ENCODE data around the gene CNOT6L.
A peak's percentile ranks its signal among the peaks of the same experiment; 100 is the strongest.

CNOT6L gene

DNA sequence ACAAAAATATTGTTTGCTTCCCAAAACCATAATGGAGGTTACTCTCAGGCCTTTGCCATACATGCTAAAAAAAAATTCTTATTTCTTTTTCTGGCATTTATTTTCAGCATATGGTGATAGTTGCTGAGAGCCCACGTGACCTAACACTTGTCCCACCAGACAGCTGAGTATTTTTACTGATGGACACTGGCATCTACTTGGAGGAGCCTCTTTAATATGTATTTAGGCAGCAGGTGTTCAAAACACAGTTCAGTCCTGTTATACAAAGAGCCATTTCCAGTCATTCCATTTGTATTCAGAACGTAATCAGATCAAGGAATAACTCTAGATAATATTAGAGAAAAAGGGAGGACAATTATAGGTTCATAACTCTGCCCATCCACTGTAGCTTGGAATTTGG lies 118.0 kb downstream of the CNOT6L start:
- no peak overlapping the region for H3K14ac ChIP-seq (ENCODE audit: low read length)
- H3K36me3 ChIP-seq (ENCODE audit: control insufficient read depth in 1 of 2, insufficient read depth in 2 of 2, low read length in 2 of 2), result no peaks in the 10 kb centered on the region
- H3K79me1 ChIP-seq (ENCODE audit: low read length), result peaks cover 10% of the 10 kb centered on the region
- no CpG with 5 or more reads among the region's 2 CpGs for WGBS (ENCODE audit: extremely low coverage, insufficient coverage, insufficient read length)
- DNase-seq, result no peak
- H2BK5ac ChIP-seq (ENCODE audit: low read depth, low read length, poor library complexity), result no peak overlapping the region
- no peak overlapping the region for H3K18ac ChIP-seq (ENCODE audit: low read length)
- H2BK120ac ChIP-seq (ENCODE audit: insufficient read depth, low read length, poor library complexity), result no peak overlapping the region
- H4K91ac ChIP-seq (ENCODE audit: low read depth, low read length), result no peak overlapping the region
- no peak overlapping the region for H3K4me3 ChIP-seq (ENCODE audit: low read depth, low read length)
- no peak overlapping the region for H3K27ac ChIP-seq (ENCODE audit: low read depth, low read length)
- H3K4me2 ChIP-seq (ENCODE audit: low read length), result no peak overlapping the region
- no peak overlapping the region for H3K23ac ChIP-seq (ENCODE audit: low read length)
- no peak overlapping the region for H2AFZ ChIP-seq (ENCODE audit: insufficient read depth, low read length, poor library complexity)
- H3K4me1 ChIP-seq (ENCODE audit: control insufficient read depth in 1 of 2, insufficient read depth in 2 of 2, low read length in 2 of 2), result peaks cover 8 to 9% of the 10 kb centered on the region in 2 experiments
- H2AK5ac ChIP-seq (ENCODE audit: low read length), result no peak overlapping the region
- no peak overlapping the region for H3K4ac ChIP-seq (ENCODE audit: low read depth, low read length)
- H4K12ac ChIP-seq (ENCODE audit: low read depth, low read length), result no peak overlapping the region
- no peaks in the 10 kb centered on the region for H3K79me2 ChIP-seq (ENCODE audit: control insufficient read depth, insufficient read depth, low read length, poor library complexity)
- H3K9ac ChIP-seq (ENCODE audit: low read length), result no peak overlapping the region
- no peak overlapping the region for H4K8ac ChIP-seq (ENCODE audit: low read depth, low read length)
- no peak overlapping the region for H2BK12ac ChIP-seq (ENCODE audit: low read length)
- no peaks in the 10 kb centered on the region for H3K9me3 ChIP-seq (ENCODE audit: insufficient read depth, low read depth, low read length)
- H3K27me3 ChIP-seq (ENCODE audit: insufficient read depth, low read length), result no peaks in the 10 kb centered on the region

DNA sequence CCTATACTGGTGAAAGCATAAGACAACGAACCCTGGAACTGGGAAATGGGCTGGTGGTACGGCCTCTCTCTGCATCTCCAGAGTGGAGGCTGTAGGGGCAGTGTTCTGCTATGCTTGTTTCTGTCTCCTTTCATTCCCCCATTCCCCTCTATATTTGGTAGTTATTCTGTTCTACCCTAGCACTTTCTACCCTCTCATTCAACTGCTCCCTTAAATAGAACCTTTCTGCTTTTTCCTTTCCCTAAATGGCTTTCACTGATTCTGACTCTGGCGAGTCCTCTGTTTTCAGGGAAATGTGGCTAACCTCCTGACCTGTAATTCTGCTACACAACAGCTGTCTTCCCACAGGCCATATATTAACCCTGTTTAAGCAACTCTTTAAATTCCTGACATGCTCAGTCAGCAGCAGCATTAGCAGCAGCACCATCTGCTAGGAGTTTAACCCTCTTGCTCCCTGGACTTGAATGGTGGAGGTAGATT lies 119.4 kb downstream of the CNOT6L start:
- no peak overlapping the region for H4K12ac ChIP-seq (ENCODE audit: low read depth, low read length)
- H3K18ac ChIP-seq (ENCODE audit: low read length), result no peak overlapping the region
- H3K14ac ChIP-seq (ENCODE audit: low read length), result peak overlapping the region; percentile 24
- peak overlapping the region; percentile 30 for H3K4me2 ChIP-seq (ENCODE audit: low read length)
- peak overlapping the region; percentile 51 for H4K8ac ChIP-seq (ENCODE audit: low read depth, low read length)
- no CpG with 5 or more reads among the region's 3 CpGs for WGBS (ENCODE audit: extremely low coverage, insufficient coverage, insufficient read length)
- no peak overlapping the region for H3K9ac ChIP-seq (ENCODE audit: low read length)
- H3K27me3 ChIP-seq (ENCODE audit: insufficient read depth, low read length), result no peaks in the 10 kb centered on the region
- peak overlapping the region; percentile 81 for H2BK5ac ChIP-seq (ENCODE audit: low read depth, low read length, poor library complexity)
- no peaks in the 10 kb centered on the region for H3K36me3 ChIP-seq (ENCODE audit: control insufficient read depth in 1 of 2, insufficient read depth in 2 of 2, low read length in 2 of 2)
- H3K4ac ChIP-seq (ENCODE audit: low read depth, low read length), result no peak overlapping the region
- H3K79me1 ChIP-seq (ENCODE audit: low read length), result peaks cover 12% of the 10 kb centered on the region
- peak overlapping the region; percentile 50 for H4K91ac ChIP-seq (ENCODE audit: low read depth, low read length)
- H3K23ac ChIP-seq (ENCODE audit: low read length), result no peak overlapping the region
- H2AK5ac ChIP-seq (ENCODE audit: low read length), result no peak overlapping the region
- no peak overlapping the region for H2AFZ ChIP-seq (ENCODE audit: insufficient read depth, low read length, poor library complexity)
- H2BK12ac ChIP-seq (ENCODE audit: low read length), result peak overlapping the region; percentile 42
- no peaks in the 10 kb centered on the region for H3K79me2 ChIP-seq (ENCODE audit: control insufficient read depth, insufficient read depth, low read length, poor library complexity)
- peaks cover 8 to 9% of the 10 kb centered on the region in 2 experiments for H3K4me1 ChIP-seq (ENCODE audit: control insufficient read depth in 1 of 2, insufficient read depth in 2 of 2, low read length in 2 of 2)
- no peaks in the 10 kb centered on the region for H3K9me3 ChIP-seq (ENCODE audit: insufficient read depth, low read depth, low read length)
- H3K27ac ChIP-seq (ENCODE audit: low read depth, low read length), result peak overlapping the region; percentile 91
- no peak overlapping the region for H2BK120ac ChIP-seq (ENCODE audit: insufficient read depth, low read length, poor library complexity)
- DNase-seq, result peak; percentile 46 to 74
- no peak overlapping the region for H3K4me3 ChIP-seq (ENCODE audit: low read depth, low read length)

DNA sequence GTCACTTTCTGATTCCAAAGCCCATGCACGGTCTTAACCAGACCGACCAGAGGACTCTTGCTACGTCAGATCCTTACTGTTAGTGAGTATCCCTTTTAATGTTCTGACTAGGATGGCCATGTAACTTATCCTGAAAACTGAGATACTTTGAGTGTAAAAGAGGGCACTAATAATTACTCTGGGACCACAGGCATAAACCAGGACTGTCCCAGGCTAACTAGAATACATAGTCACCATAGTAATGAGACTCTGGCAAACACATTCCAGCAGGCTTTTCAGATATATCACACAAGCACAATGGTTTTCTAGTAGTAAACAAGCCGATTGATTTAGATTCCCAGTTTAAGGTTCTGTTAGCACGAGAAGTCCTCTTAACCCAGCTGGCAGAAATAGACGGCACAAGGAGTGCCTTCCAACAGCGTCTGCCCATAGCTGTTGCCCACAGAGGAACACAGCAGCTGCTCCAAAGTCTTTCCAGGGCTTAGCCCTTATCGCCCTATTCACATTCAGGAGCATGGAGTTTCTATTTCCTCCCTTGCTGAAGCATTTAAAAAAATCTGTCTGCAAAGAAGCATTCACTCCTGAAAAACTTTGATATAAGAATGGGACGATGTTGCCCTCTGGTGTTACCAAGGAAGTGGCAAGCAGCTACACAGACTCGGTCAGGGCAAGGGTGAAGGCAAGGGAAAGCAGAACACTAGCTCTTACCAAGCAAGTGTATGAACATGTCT lies 121.1 kb downstream of the CNOT6L start:
- Histone ChIP-seq H3K18ac (ENCODE audit: low read length) (no peak overlapping the region), H3K79me2 (ENCODE audit: control insufficient read depth, insufficient read depth, low read length, poor library complexity) (no peaks in the 10 kb centered on the region), H3K9me3 (ENCODE audit: insufficient read depth, low read depth, low read length) (no peaks in the 10 kb centered on the region), H3K4me2 (ENCODE audit: low read length) (no peak overlapping the region), H3K4ac (ENCODE audit: low read depth, low read length) (no peak overlapping the region), H3K4me3 (ENCODE audit: low read depth, low read length) (no peak overlapping the region), H2BK12ac (ENCODE audit: low read length) (peak overlapping the region; percentile 91), H2AK5ac (ENCODE audit: low read length) (no peak overlapping the region), H3K36me3 (ENCODE audit: control insufficient read depth in 1 of 2, insufficient read depth in 2 of 2, low read length in 2 of 2) (no peaks in the 10 kb centered on the region), H4K12ac (ENCODE audit: low read depth, low read length) (no peak overlapping the region), H4K91ac (ENCODE audit: low read depth, low read length) (peak overlapping the region; percentile 6), H3K27ac (ENCODE audit: low read depth, low read length) (no peak overlapping the region), H3K23ac (ENCODE audit: low read length) (no peak overlapping the region), H4K8ac (ENCODE audit: low read depth, low read length) (no peak overlapping the region), H2BK120ac (ENCODE audit: insufficient read depth, low read length, poor library complexity) (peak overlapping the region; percentile 86), H2BK5ac (ENCODE audit: low read depth, low read length, poor library complexity) (peak overlapping the region; percentile 78), H3K14ac (ENCODE audit: low read length) (peak overlapping the region; percentile 60), H3K79me1 (ENCODE audit: low read length) (peaks cover 12% of the 10 kb centered on the region), H3K27me3 (ENCODE audit: insufficient read depth, low read length) (no peaks in the 10 kb centered on the region), H3K9ac (ENCODE audit: low read length) (no peak overlapping the region), H2AFZ (ENCODE audit: insufficient read depth, low read length, poor library complexity) (no peak overlapping the region), H3K4me1 (ENCODE audit: control insufficient read depth in 1 of 2, insufficient read depth in 2 of 2, low read length in 2 of 2) (peaks cover 8 to 9% of the 10 kb centered on the region in 2 experiments)
- no CpG with 5 or more reads among the region's 10 CpGs for WGBS (ENCODE audit: extremely low coverage, insufficient coverage, insufficient read length)
- no peak for DNase-seq

GRCh38 chr4:77695774-77696173 lies 123.4 kb downstream of the CNOT6L start:
- Histone ChIP-seq H3K14ac (ENCODE audit: low read length) (no peak overlapping the region), H3K4me1 (ENCODE audit: control insufficient read depth in 1 of 2, insufficient read depth in 2 of 2, low read length in 2 of 2) (peaks cover 8% of the 10 kb centered on the region in 2 experiments), H2BK5ac (ENCODE audit: low read depth, low read length, poor library complexity) (no peak overlapping the region), H3K9ac (ENCODE audit: low read length) (no peak overlapping the region), H4K91ac (ENCODE audit: low read depth, low read length) (no peak overlapping the region), H3K79me2 (ENCODE audit: control insufficient read depth, insufficient read depth, low read length, poor library complexity) (no peaks in the 10 kb centered on the region), H3K4me3 (ENCODE audit: low read depth, low read length) (no peak overlapping the region), H3K27me3 (ENCODE audit: insufficient read depth, low read length) (no peaks in the 10 kb centered on the region), H3K9me3 (ENCODE audit: insufficient read depth, low read depth, low read length) (no peaks in the 10 kb centered on the region), H2BK12ac (ENCODE audit: low read length) (no peak overlapping the region), H4K8ac (ENCODE audit: low read depth, low read length) (no peak overlapping the region), H3K4me2 (ENCODE audit: low read length) (no peak overlapping the region), H2AFZ (ENCODE audit: insufficient read depth, low read length, poor library complexity) (no peak overlapping the region), H4K12ac (ENCODE audit: low read depth, low read length) (no peak overlapping the region), H2BK120ac (ENCODE audit: insufficient read depth, low read length, poor library complexity) (peak overlapping the region; percentile 22), H3K79me1 (ENCODE audit: low read length) (peaks cover 12% of the 10 kb centered on the region), H3K36me3 (ENCODE audit: control insufficient read depth in 1 of 2, insufficient read depth in 2 of 2, low read length in 2 of 2) (no peaks in the 10 kb centered on the region), H3K4ac (ENCODE audit: low read depth, low read length) (no peak overlapping the region), H3K23ac (ENCODE audit: low read length) (no peak overlapping the region), H2AK5ac (ENCODE audit: low read length) (no peak overlapping the region), H3K18ac (ENCODE audit: low read length) (no peak overlapping the region), H3K27ac (ENCODE audit: low read depth, low read length) (peak overlapping the region; percentile 54)
- WGBS (ENCODE audit: extremely low coverage, insufficient coverage, insufficient read length), result no CpG with 5 or more reads among the region's 2 CpGs
- no peak for DNase-seq
